SU-DHL-6 (cell line): ENCODE data around the gene FGFR2.

Experiments used
- H2AFZ ChIP-seq: fragments of 200-600 bp; sonication (generic); 2 replicates; pipeline ENCODE4 v1.6.1; 2014; ENCODE audit warnings: low read depth, mild to moderate bottlenecking, moderate library complexity, mixed read lengths, antibody characterized with exemption, low read length; ENCODE audit not compliant: severe bottlenecking
- H3F3A ChIP-seq: fragments of 200-600 bp; shearing (Covaris generic); 2 replicates; pipeline ENCODE4 v1.6.0; 2016; ENCODE audit warnings: antibody characterized with exemption, mild to moderate bottlenecking; ENCODE audit not compliant: insufficient read depth
- H3K27ac ChIP-seq: fragments of 200-600 bp; sonication (generic); 2 replicates; pipeline ENCODE4 v1.5.1; 2016; ENCODE audit warnings: low read depth, mild to moderate bottlenecking, low read length, moderate library complexity, mixed read lengths
- H3K27me3 ChIP-seq: fragments of 200-600 bp; sonication (generic), shearing (Covaris generic); 2 replicates; pipeline ENCODE4 v1.6.0; 2014; ENCODE audit warnings: mild to moderate bottlenecking, low read length
- H3K36me3 ChIP-seq: fragments of 200-600 bp; sonication (generic); 2 replicates; pipeline ENCODE4 v1.6.1; 2014; ENCODE audit warnings: mild to moderate bottlenecking, low read length, mixed read lengths
- H3K4me2 ChIP-seq: fragments of 300-600, 200-600 bp; shearing (Covaris generic), sonication (generic); 2 replicates; pipeline ENCODE4 v1.6.0; 2014; ENCODE audit warnings: low read length, low read depth, mild to moderate bottlenecking; ENCODE audit not compliant: poor library complexity, severe bottlenecking
- H3K4me3 ChIP-seq: fragments of 200-600 bp; sonication (generic); 2 replicates; pipeline ENCODE4 v1.5.1; 2014; ENCODE audit warnings: antibody characterized with exemption, low read length, mild to moderate bottlenecking, mixed read lengths; ENCODE audit not compliant: insufficient read depth, poor library complexity, severe bottlenecking
- H3K79me2 ChIP-seq: fragments of 200-600 bp; sonication (generic); 2 replicates; pipeline ENCODE4 v1.6.1; 2014; ENCODE audit warnings: mild to moderate bottlenecking, low read length, moderate library complexity; ENCODE audit not compliant: insufficient read depth
- H3K9ac ChIP-seq: fragments of 200-600 bp; sonication (generic); 2 replicates; pipeline ENCODE4 v1.7.0; 2014; ENCODE audit warnings: mild to moderate bottlenecking, low read length
- H3K9me2 ChIP-seq: fragments of 200-600 bp; sonication (generic); replicated peaks from 2 replicates; pipeline ENCODE4 v1.6.1; 2014; ENCODE audit warnings: low read length; ENCODE audit not compliant: insufficient read depth
- H3K9me3 ChIP-seq: fragments of 200-600 bp; sonication (generic); 2 replicates; pipeline ENCODE4 v1.6.1; 2014; ENCODE audit warnings: low read length, mixed read lengths; ENCODE audit not compliant: insufficient read depth
- H4K20me1 ChIP-seq: fragments of 200-600 bp; sonication (generic); 2 replicates; pipeline ENCODE4 v1.6.1; 2014; ENCODE audit warnings: low read depth, mild to moderate bottlenecking, antibody characterized with exemption, low read length, moderate library complexity, mixed read lengths
- CTCF ChIP-seq: fragments of 200-600 bp; sonication (generic); IDR thresholded peaks from one replicate; pipeline ENCODE4 v1.5.1; 2017; ENCODE audit warnings: antibody characterized with exemption, mild to moderate bottlenecking, low read length, moderate library complexity; ENCODE audit not compliant: insufficient read depth, poor library complexity, severe bottlenecking
- EZH2phosphoT487 ChIP-seq: fragments of 200-600 bp; sonication (generic), shearing (Covaris generic); conservative IDR thresholded peaks from 2 replicates; pipeline ENCODE4 v1.6.1; 2018; ENCODE audit warnings: mild to moderate bottlenecking, antibody characterized with exemption, low read length, moderate library complexity, mixed read lengths

Gene FGFR2

DNA sequence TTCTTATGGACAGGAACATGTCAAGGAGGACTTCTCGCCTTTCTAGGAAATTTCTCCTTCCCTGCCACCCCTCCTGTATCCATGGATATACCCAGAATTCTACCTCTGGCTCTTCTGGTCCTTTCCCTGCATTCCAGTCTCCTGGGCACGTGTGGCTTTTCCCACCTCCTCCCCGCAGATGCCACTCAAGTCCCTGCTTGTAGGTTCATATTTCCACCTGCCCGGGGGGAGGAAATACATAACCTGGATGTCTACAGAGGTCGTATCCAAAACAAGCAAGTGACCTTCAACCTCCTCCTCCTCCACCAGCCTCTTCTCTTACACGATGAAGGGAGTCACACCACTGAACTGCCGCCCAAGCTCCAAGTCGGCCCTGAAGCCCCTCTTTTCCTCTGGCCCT lies 20.7 kb downstream of the FGFR2 start:
- H3K9ac ChIP-seq: no peak overlapping the region
- no peaks in the 10 kb centered on the region for H3K36me3 ChIP-seq
- H3K9me2 ChIP-seq: no peaks in the 10 kb centered on the region
- no peaks in the 10 kb centered on the region for H3K79me2 ChIP-seq
- H2AFZ ChIP-seq: no peak overlapping the region
- H3F3A ChIP-seq: no peaks in the 10 kb centered on the region
- TF ChIP-seq EZH2phosphoT487 (no peak), CTCF (no peak)
- H3K27ac ChIP-seq: no peak overlapping the region
- no peaks in the 10 kb centered on the region for H4K20me1 ChIP-seq
- no peaks in the 10 kb centered on the region for H3K27me3 ChIP-seq
- H3K9me3 ChIP-seq: no peaks in the 10 kb centered on the region
- H3K4me3 ChIP-seq: no peak overlapping the region
- H3K4me2 ChIP-seq: no peak overlapping the region

GRCh38 chr10:121576139-121576538 lies 22.1 kb downstream of the FGFR2 start:
- Histone ChIP-seq H3F3A (no peaks in the 10 kb centered on the region), H3K4me2 (no peak overlapping the region), H4K20me1 (no peaks in the 10 kb centered on the region), H3K9me3 (no peaks in the 10 kb centered on the region), H3K27me3 (no peaks in the 10 kb centered on the region), H3K27ac (no peak overlapping the region), H3K79me2 (no peaks in the 10 kb centered on the region), H2AFZ (no peak overlapping the region), H3K36me3 (no peaks in the 10 kb centered on the region), H3K4me3 (no peak overlapping the region), H3K9ac (no peak overlapping the region), H3K9me2 (no peaks in the 10 kb centered on the region)
- TF ChIP-seq CTCF: no peak
- no peak for TF ChIP-seq EZH2phosphoT487

DNA sequence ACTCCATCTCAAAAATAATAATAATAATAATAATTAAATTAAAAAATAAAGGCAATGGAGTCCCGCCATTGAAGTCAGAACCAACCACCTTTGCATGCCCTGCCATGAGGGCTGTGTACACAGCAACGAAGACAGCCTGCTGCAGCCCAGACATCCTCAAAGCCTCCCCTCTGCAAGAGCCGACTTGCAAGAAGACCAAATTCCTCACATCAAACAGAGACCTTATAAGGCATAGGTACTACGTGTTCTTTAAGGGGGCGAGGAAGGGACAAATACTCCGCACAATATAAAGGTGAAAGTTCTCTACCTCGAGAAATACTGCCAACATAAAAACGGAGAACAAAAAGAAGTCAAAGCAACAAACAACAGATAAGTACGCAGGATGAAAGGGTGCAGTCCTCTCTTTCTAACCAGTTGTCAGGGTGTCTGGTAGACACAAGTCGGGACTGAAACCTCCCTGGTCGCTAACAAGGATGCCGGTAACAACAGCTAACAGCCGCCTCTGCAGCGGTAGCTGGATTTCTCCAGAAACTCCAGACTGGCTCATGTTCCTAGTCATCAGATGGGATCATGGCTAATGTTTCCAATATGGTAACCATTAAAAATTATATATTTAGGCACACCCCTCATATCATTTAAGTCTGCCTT lies 23.6 kb downstream of the FGFR2 start:
- Histone ChIP-seq H3K9me2 (no peaks in the 10 kb centered on the region), H3K79me2 (no peaks in the 10 kb centered on the region), H3K4me3 (no peak overlapping the region), H3K36me3 (no peaks in the 10 kb centered on the region), H3K9me3 (no peaks in the 10 kb centered on the region), H3K4me2 (no peak overlapping the region), H3K27ac (no peak overlapping the region), H2AFZ (no peak overlapping the region), H3F3A (no peaks in the 10 kb centered on the region), H4K20me1 (no peaks in the 10 kb centered on the region), H3K27me3 (no peaks in the 10 kb centered on the region), H3K9ac (no peak overlapping the region)
- TF ChIP-seq CTCF (no peak), EZH2phosphoT487 (no peak)
